ENCODE data around the gene APLF.
"Not testable (repeated sequence)": the region's sequence is repeated elsewhere in the genome, so short reads cannot be mapped to it uniquely, and the experiment has no call there.

- TF ChIP-seq CTCF (IDR thresholded peaks at IDR 0.05; ENCODE audit: poor library complexity); EZH2phosphoT487 (IDR thresholded peaks at IDR 0.05; ENCODE audit: low read depth, severe bottlenecking, unreplicated experiment): not testable (repeated sequence)
These were observed 61.8 kb downstream of the APLF start for GRCh38 chr2:68529156-68529555.
